GM12878 (cell line): Measurements from ENCODE around the gene LGALS9. TPM values are rescaled to one million over a fixed set of nuclear protein-coding genes. Genes with fewer than 3 reads are reported as not detected.

Experiments
- ATAC-seq: fragments of 200-7000 bp; cut with Tn5 transposase; 3 replicates; pipeline ENCODE4 v1.9.1; 2020; ENCODE audit warnings: mild to moderate bottlenecking, moderate library complexity
- BruUV-seq: library from RNA; stranded (reverse); fragments of 400-500 nt; replicated peaks from 2 replicates; lab custom pipeline; 2021; lab: Mats Ljungman, UMichigan
- CTCF ChIA-PET: fragments of 300-600 bp; sonication (Branson Sonifier 250); formaldehyde crosslinking; extraction: SDS; loops from one replicate; lab custom pipeline; 2021; ENCODE audit warnings: inconsistent platforms; lab: Yijun Ruan, JAX
- POLR2A ChIA-PET: fragments of 350-600 bp; formaldehyde crosslinking; extraction: SDS; loops from one replicate; lab custom pipeline; 2021; ENCODE audit warnings: inconsistent platforms; lab: Charles Lee
- RAD21 ChIA-PET: fragments of 300-600 bp; sonication (Branson Sonifier 250); formaldehyde crosslinking; loops from one replicate; lab custom pipeline; 2023; ENCODE audit warnings: antibody characterized with exemption; ENCODE audit not compliant: unreplicated experiment; lab: Charles Lee
- SMC1A ChIA-PET: fragments of 300-600 bp; sonication (Branson Sonifier 250); formaldehyde crosslinking; loops from one replicate; lab custom pipeline; 2023; ENCODE audit not compliant: unreplicated experiment, uncharacterized antibody; lab: Charles Lee
- DNase-seq: peaks from one replicate; pipeline ENCODE4 v3.0.0-alpha.2; 2011; ENCODE audit warnings: low read depth, low spot score
- FAIRE-seq: peaks from 3 replicates; lab custom pipeline; 2011; peaks lifted over from hg19 to GRCh38; lab: Jason Lieb, UNC
- H2AFZ ChIP-seq: 2 replicates; pipeline ENCODE4 v1.6.0; 2011; ENCODE audit warnings: low read depth, low read length, control low read depth; ENCODE audit not compliant: control insufficient read depth
- H3K27ac ChIP-seq: 2 replicates; pipeline ENCODE4 v1.5.1; 2011; ENCODE audit warnings: control low read depth; ENCODE audit not compliant: control insufficient read depth, insufficient read depth
- H3K27me3 ChIP-seq, 2 experiments: replicated peaks in 1 of 2; 2 replicates each; pipeline versions ENCODE4 v1.6.0 to v1.6.1; 2011; ENCODE audit warnings: low read length in 1 of 2; ENCODE audit not compliant: control insufficient read depth in 2 of 2, insufficient read depth in 2 of 2
- H3K36me3 ChIP-seq, 2 experiments: 2 replicates each; pipeline ENCODE4 v1.5.1; 2011; ENCODE audit warnings: low read length in 1 of 2; ENCODE audit not compliant: control insufficient read depth in 2 of 2, insufficient read depth in 2 of 2
- H3K4me1 ChIP-seq: 2 replicates; pipeline ENCODE4 v1.6.1; 2011; ENCODE audit warnings: mild to moderate bottlenecking, low read length, moderate library complexity, mixed read lengths; ENCODE audit not compliant: control insufficient read depth, insufficient read depth
- H3K4me2 ChIP-seq: 2 replicates; pipeline ENCODE4 v1.6.0; 2011; ENCODE audit warnings: control low read depth; ENCODE audit not compliant: control insufficient read depth, insufficient read depth
- H3K4me3 ChIP-seq: fragments of 200-600 bp; sonication (generic); 2 replicates; pipeline ENCODE4 v1.5.1; 2016
- H3K79me2 ChIP-seq: 2 replicates; pipeline ENCODE4 v1.6.0; 2011; ENCODE audit warnings: low read length; ENCODE audit not compliant: control insufficient read depth, insufficient read depth
- H3K9ac ChIP-seq: 2 replicates; pipeline ENCODE4 v1.8.0; 2011; ENCODE audit warnings: low read length, control low read depth, mixed read lengths; ENCODE audit not compliant: control insufficient read depth, insufficient read depth
- H3K9me3 ChIP-seq: replicated peaks from 3 replicates; pipeline ENCODE4 v1.5.1; 2011; ENCODE audit warnings: mild to moderate bottlenecking, low read length; ENCODE audit not compliant: control insufficient read depth, insufficient read depth
- H4K20me1 ChIP-seq: 2 replicates; pipeline ENCODE4 v1.6.0; 2011; ENCODE audit not compliant: control insufficient read depth, insufficient read depth
- ASH2L ChIP-seq: fragments of 300-600, 200-600 bp; sonication (generic); IDR thresholded peaks from 2 replicates; pipeline ENCODE4 v1.6.1; 2017; ENCODE audit warnings: low read depth, mild to moderate bottlenecking, borderline replicate concordance
- BACH1 ChIP-seq: fragments of 450-650 bp; IDR thresholded peaks from 2 replicates; pipeline ENCODE4 v1.6.1; 2017; ENCODE audit warnings: mild to moderate bottlenecking, borderline replicate concordance
- CREM ChIP-seq: IDR thresholded peaks from 2 replicates; pipeline ENCODE4 v1.6.1; 2014; ENCODE audit warnings: antibody characterized with exemption, low read depth
- ELK1 ChIP-seq: IDR thresholded peaks from 2 replicates; pipeline ENCODE4 v1.6.1; 2012; ENCODE audit warnings: low read depth, low read length, improper control_type of control experiment
- ESRRA ChIP-seq: IDR thresholded peaks from 2 replicates; pipeline ENCODE4 v1.6.1; 2012; ENCODE audit warnings: mild to moderate bottlenecking, low read length, improper control_type of control experiment
- FOXK2 ChIP-seq: fragments of 450-650 bp; IDR thresholded peaks from 2 replicates; pipeline ENCODE4 v1.6.1; 2017; ENCODE audit warnings: mild to moderate bottlenecking, moderate library complexity
- HCFC1 ChIP-seq: fragments of 150-350 bp; IDR thresholded peaks from 2 replicates; pipeline ENCODE4 v1.6.1; 2014; ENCODE audit warnings: low read length
- JUNB ChIP-seq: IDR thresholded peaks from 2 replicates; pipeline ENCODE4 v1.6.1; 2016; ENCODE audit warnings: antibody characterized with exemption, mild to moderate bottlenecking
- LARP7 ChIP-seq: fragments of 450-650 bp; IDR thresholded peaks from 2 replicates; pipeline ENCODE4 v1.6.1; 2017; ENCODE audit warnings: mild to moderate bottlenecking
- MEF2A ChIP-seq: IDR thresholded peaks from 2 replicates; pipeline ENCODE4 v1.6.1; 2011; ENCODE audit warnings: low read depth, mild to moderate bottlenecking, low read length, moderate library complexity; ENCODE audit not compliant: insufficient read depth
- POU2F2 ChIP-seq: IDR thresholded peaks from 3 replicates; pipeline ENCODE4 v1.6.1; 2011; ENCODE audit warnings: low read depth, mild to moderate bottlenecking, low read length, borderline replicate concordance
- RAD21 ChIP-seq: IDR thresholded peaks from 2 replicates; pipeline ENCODE4 v1.6.1; 2011; ENCODE audit warnings: mild to moderate bottlenecking, low read depth, low read length, moderate library complexity; ENCODE audit not compliant: insufficient read depth
- RAD51 ChIP-seq: fragments of 450-650 bp; IDR thresholded peaks from 2 replicates; pipeline ENCODE4 v1.6.1; 2016; ENCODE audit warnings: moderate library complexity, mild to moderate bottlenecking, inconsistent platforms
- RB1 ChIP-seq: fragments of 450-650 bp; formaldehyde crosslinking; IDR thresholded peaks from 2 replicates; pipeline ENCODE4 v1.6.1; 2017; ENCODE audit warnings: mild to moderate bottlenecking, borderline replicate concordance
- SIN3A ChIP-seq: IDR thresholded peaks from 2 replicates; pipeline ENCODE4 v1.6.1; 2012; ENCODE audit warnings: low read depth, low read length, improper control_type of control experiment
- WGBS: methylation state at CpG from one replicate; pipeline ENCODE4 v1.1.6; 2016; ENCODE audit warnings: low lambda C conversion rate; ENCODE audit not compliant: insufficient replicate concordance, insufficient coverage; ENCODE audit errors: missing lambda C conversion rate; 5-methylcytosine and 5-hydroxymethylcytosine counted together
- in situ Hi-C: fragments of 300-500 bp; cut with MboI; formaldehyde crosslinking; loops from 9 replicates; pipeline ENCODE4 v1.14.3; 2018; ENCODE audit warnings: mixed read lengths
- intact Hi-C: fragments of 100-400 bp; cut with micrococcal nuclease; formaldehyde crosslinking; loops from one replicate; pipeline ENCODE4 v1.14.2; 2022; ENCODE audit not compliant: unreplicated experiment
- polyA plus RNA-seq, 11 experiments: library from polyadenylated mRNA; depleted of rRNA in 4 of 11; unstranded in 6 of 11; stranded (reverse) in 5 of 11; fragments of >200 nt; fragmentation: Nextera tagmentation in 4 of 11; fragmentation: Illumina TruSeq in 1 of 11; extraction: Ambion mirVana in 4 of 11; extraction: Trizol in 1 of 11; gene quantifications; 1 replicate in 1 of 11; 2 replicates in 10 of 11; pipeline versions ENCODE4 v1.2.1 to v1.2.3, GENCODE V29; 2011 to 2016; ENCODE audit warnings: inconsistent platforms in 2 of 11, missing spikeins in 2 of 11, low read depth in 1 of 11
- total RNA-seq, 4 experiments: library from RNA; depleted of rRNA in 3 of 4; stranded (reverse); fragments of >200 nt in 3 of 4; fragmentation: Illumina TruSeq in 1 of 4; extraction: Trizol in 1 of 4; gene quantifications; 2 replicates each; pipeline versions ENCODE4 v1.2.1 to v1.2.3, GENCODE V29; 2013 to 2021
- TF ChIP-seq, protein P1 (sequence below): fragments of 450-650 bp; IDR thresholded peaks from 2 replicates; pipeline ENCODE4 v1.6.1; 2014; ENCODE audit warnings: mild to moderate bottlenecking

LGALS9 gene
- total and polyA plus RNA-seq, 10 of the 15 experiments (the other 5 are each of a cell fraction or from before 2014, with no cell fraction given) = 22.5 to 294 (median 155) TPM

DNA sequence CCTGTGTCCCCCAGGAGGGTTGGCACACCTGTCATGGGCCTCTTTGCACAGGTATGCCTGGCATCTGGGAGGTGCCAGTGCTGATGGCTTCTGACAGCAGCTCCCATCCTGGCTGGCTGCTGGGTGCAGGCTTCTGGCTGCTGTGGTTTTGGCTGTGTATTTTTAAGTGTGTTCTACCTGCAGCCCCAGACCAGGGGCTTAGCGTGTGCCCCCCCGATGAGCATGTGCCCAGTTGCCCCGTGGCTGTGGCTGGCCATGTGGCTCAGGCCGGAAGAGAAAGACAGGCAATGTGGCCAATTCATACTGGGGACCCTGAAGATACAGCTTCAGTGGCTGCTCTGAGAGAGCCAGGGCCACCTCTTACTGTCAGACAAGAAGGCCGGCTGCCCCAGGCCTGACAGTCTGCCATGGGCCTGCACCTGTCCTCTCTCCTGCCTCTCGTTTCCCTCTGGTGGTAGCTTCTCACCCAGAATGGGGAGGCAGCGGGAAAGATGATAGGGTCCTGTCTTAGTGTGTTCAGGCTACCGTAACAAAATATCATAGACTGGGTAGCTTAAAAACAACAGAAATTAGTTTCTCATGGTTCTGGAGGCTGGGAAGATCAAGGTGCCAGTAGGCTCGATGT lies 37.6 kb upstream of the LGALS9 start:
- intact Hi-C loops (no loop called here), in situ Hi-C loops (no loop called here)
- FAIRE-seq = no peak
- H3K4me1 ChIP-seq = no peaks in the 10 kb centered on the region
- ChIA-PET POLR2A (no interaction called here), RAD21 (interaction anchor here (0.9 kb wide), 1 partner anchor 28 kb away, joined by 3 read pairs; no protein-coding TSS in a partner anchor), CTCF (interaction anchor here (1.1 to 1.5 kb wide), 2 partner anchors 9 to 48 kb away, joined by 3 to 5 read pairs; no protein-coding TSS in a partner anchor), SMC1A (interaction anchor here (0.8 to 1.3 kb wide), 3 partner anchors 135 to 239 kb away, joined by 3 to 5 read pairs (median 3); no protein-coding TSS in a partner anchor)
- BruUV-seq = no TSS peak
- no peak overlapping the region for H3K4me2 ChIP-seq
- peaks cover 4 to 31% of the 10 kb centered on the region in 2 experiments; a peak in 3 of 4 replicates for H3K36me3 ChIP-seq
- no peak for ATAC-seq
- H2AFZ ChIP-seq = no peak overlapping the region
- over 99% methylated on average over 9 of the region's 9 CpGs for WGBS
- H3K9me3 ChIP-seq = no peaks in the 10 kb centered on the region
- H3K4me3 ChIP-seq = no peak overlapping the region
- no peaks in the 10 kb centered on the region for H4K20me1 ChIP-seq
- no peak for TF ChIP-seq ESRRA
- 0 out of 2 replicates have a peak, but pooled peaks have one; percentile 20 for TF ChIP-seq RAD21
- no peak overlapping the region for H3K9ac ChIP-seq
- DNase-seq = no peak
- H3K27me3 ChIP-seq = no peaks in the 10 kb centered on the region
- H3K27ac ChIP-seq = no peak overlapping the region
- no peaks in the 10 kb centered on the region for H3K79me2 ChIP-seq

- no peak for FAIRE-seq
- SMC1A ChIA-PET = interaction anchor here (0.8 to 1.1 kb wide), 2 partner anchors 138 to 239 kb away, joined by 3 to 5 read pairs; no protein-coding TSS in a partner anchor
- no peak for TF ChIP-seq MEF2A
- TF ChIP-seq SIN3A = no peak
- TF ChIP-seq RAD51 = no peak
- no peak for TF ChIP-seq BACH1
- TF ChIP-seq CREM = no peak
- no peak for TF ChIP-seq FOXK2
- TF ChIP-seq POU2F2 = no peak
- no peak for TF ChIP-seq LARP7
- TF ChIP-seq, protein P1, sequence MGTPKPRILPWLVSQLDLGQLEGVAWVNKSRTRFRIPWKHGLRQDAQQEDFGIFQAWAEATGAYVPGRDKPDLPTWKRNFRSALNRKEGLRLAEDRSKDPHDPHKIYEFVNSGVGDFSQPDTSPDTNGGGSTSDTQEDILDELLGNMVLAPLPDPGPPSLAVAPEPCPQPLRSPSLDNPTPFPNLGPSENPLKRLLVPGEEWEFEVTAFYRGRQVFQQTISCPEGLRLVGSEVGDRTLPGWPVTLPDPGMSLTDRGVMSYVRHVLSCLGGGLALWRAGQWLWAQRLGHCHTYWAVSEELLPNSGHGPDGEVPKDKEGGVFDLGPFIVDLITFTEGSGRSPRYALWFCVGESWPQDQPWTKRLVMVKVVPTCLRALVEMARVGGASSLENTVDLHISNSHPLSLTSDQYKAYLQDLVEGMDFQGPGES = no peak
- no peak for TF ChIP-seq HCFC1
- TF ChIP-seq ASH2L = no peak
- TF ChIP-seq ELK1 = no peak
- no peak for TF ChIP-seq JUNB
- no peak for TF ChIP-seq RB1
Measured at GRCh38 chr17:27593857-27594255, 37.1 kb upstream of the LGALS9 start.

More at GRCh38 chr17:27593857-27594255, 37.1 kb upstream of the LGALS9 start:
- Histone ChIP-seq H3K4me3 (no peak overlapping the region), H3K4me2 (no peak overlapping the region), H3K27ac (no peak overlapping the region), H3K36me3 (peaks cover 4 to 32% of the 10 kb centered on the region in 2 experiments; a peak in 3 of 4 replicates), H4K20me1 (no peaks in the 10 kb centered on the region), H2AFZ (no peak overlapping the region), H3K9ac (no peak overlapping the region), H3K79me2 (no peaks in the 10 kb centered on the region), H3K9me3 (no peaks in the 10 kb centered on the region), H3K4me1 (no peaks in the 10 kb centered on the region), H3K27me3 (no peaks in the 10 kb centered on the region)
- RAD21 ChIA-PET = interaction anchor here (0.9 to 1.9 kb wide), 3 partner anchors 16 to 357 kb away, joined by 3 to 5 read pairs (median 3); no protein-coding TSS in a partner anchor
- POLR2A ChIA-PET = no interaction called here
- DNase-seq (no peak), ATAC-seq (no peak)
- intact Hi-C loops = no loop called here
- WGBS = 100% methylated on average over 3 of the region's 3 CpGs
- CTCF ChIA-PET = interaction anchor here (1.1 to 1.5 kb wide), 2 partner anchors 8 to 49 kb away, joined by 3 to 5 read pairs; no protein-coding TSS in a partner anchor
- in situ Hi-C loops = no loop called here
- BruUV-seq = no TSS peak
